Transverse colon (tissue), 3 donors: ENCODE results near the gene CARD19.

Source experiments
- CTCF ChIP-seq, 5 experiments: fragments of 200-600 bp in 3 of 5; fragments of 450-650 bp in 2 of 5; sonication (generic) in 3 of 5; IDR thresholded peaks; 1 replicate in 2 of 5; 2 replicates in 3 of 5; pipeline ENCODE4 v1.5.1; 2016 to 2017; ENCODE audit warnings: antibody characterized with exemption in 5 of 5, inconsistent platforms in 3 of 5, mild to moderate bottlenecking in 2 of 5, moderate library complexity in 1 of 5
- EP300 ChIP-seq: sonication (generic); formaldehyde crosslinking; IDR thresholded peaks from one replicate; pipeline ENCODE4 v1.6.1; 2017; ENCODE audit warnings: antibody characterized with exemption, low read depth
- POLR2A ChIP-seq: fragments of 450-650 bp; IDR thresholded peaks from one replicate; pipeline ENCODE4 v1.6.1; 2016; ENCODE audit warnings: antibody characterized with exemption, mild to moderate bottlenecking, moderate library complexity

- TF ChIP-seq CTCF (IDR thresholded peaks at IDR 0.05) (no peak), EP300 (no peak), POLR2A (no peak)
Measured at GRCh38 chr9:93049491-93049890, 46.5 kb upstream of the CARD19 start.
